Endothelial cell of umbilical vein (primary cell): Measurements from ENCODE around the gene ANKRD33B.

Experiments
- EZH2 ChIP-seq: IDR thresholded peaks from 2 replicates; pipeline ENCODE4 v1.6.1; 2012; ENCODE audit warnings: borderline replicate concordance, low read depth, mild to moderate bottlenecking, moderate library complexity, low read length, inconsistent platforms; ENCODE audit not compliant: severe bottlenecking
- GATA2 ChIP-seq: IDR thresholded peaks from 2 replicates; pipeline ENCODE4 v1.7.0; 2011; ENCODE audit warnings: low read depth, mild to moderate bottlenecking, moderate library complexity, mixed read lengths, low read length; ENCODE audit not compliant: insufficient read length, insufficient read depth
- JUN ChIP-seq: IDR thresholded peaks from 2 replicates; pipeline ENCODE4 v1.6.1; 2011; ENCODE audit warnings: borderline replicate concordance, low read depth; ENCODE audit not compliant: insufficient read length, insufficient read depth
- POLR2A ChIP-seq: IDR thresholded peaks from 2 replicates; pipeline ENCODE4 v1.6.1; 2012; ENCODE audit warnings: low read depth, mild to moderate bottlenecking, control low read depth, low read length
- POLR2AphosphoS5 ChIP-seq: IDR thresholded peaks from 2 replicates; pipeline ENCODE4 v1.6.1; 2012; ENCODE audit warnings: low read depth, mild to moderate bottlenecking, control low read depth, low read length, moderate library complexity; ENCODE audit not compliant: insufficient read depth
- TF ChIP-seq, protein P1 (sequence below), 2 donors: IDR thresholded peaks; 1 replicate in 1 of 2; 2 replicates in 1 of 2; pipeline ENCODE4 v1.5.1; 2011; ENCODE audit warnings: low read length in 2 of 2, mild to moderate bottlenecking in 2 of 2, moderate library complexity in 2 of 2, control low read depth in 1 of 2, inconsistent platforms in 1 of 2, low read depth in 1 of 2; ENCODE audit not compliant: insufficient read depth in 1 of 2; ENCODE audit errors: extremely low read depth in 1 of 2

- TF ChIP-seq, protein P1, sequence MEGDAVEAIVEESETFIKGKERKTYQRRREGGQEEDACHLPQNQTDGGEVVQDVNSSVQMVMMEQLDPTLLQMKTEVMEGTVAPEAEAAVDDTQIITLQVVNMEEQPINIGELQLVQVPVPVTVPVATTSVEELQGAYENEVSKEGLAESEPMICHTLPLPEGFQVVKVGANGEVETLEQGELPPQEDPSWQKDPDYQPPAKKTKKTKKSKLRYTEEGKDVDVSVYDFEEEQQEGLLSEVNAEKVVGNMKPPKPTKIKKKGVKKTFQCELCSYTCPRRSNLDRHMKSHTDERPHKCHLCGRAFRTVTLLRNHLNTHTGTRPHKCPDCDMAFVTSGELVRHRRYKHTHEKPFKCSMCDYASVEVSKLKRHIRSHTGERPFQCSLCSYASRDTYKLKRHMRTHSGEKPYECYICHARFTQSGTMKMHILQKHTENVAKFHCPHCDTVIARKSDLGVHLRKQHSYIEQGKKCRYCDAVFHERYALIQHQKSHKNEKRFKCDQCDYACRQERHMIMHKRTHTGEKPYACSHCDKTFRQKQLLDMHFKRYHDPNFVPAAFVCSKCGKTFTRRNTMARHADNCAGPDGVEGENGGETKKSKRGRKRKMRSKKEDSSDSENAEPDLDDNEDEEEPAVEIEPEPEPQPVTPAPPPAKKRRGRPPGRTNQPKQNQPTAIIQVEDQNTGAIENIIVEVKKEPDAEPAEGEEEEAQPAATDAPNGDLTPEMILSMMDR (IDR thresholded peaks at IDR 0.05; ENCODE audit: extremely low read depth in 1 of 2, insufficient read depth in 1 of 2, low read depth in 1 of 2, low read length in 2 of 2): no peak
- TF ChIP-seq GATA2 (no peak), POLR2AphosphoS5 (no peak), JUN (no peak), EZH2 (no peak), POLR2A (no peak)
Observed at GRCh38 chr5:10662083-10662482, 98.2 kb downstream of the ANKRD33B start.
